HepG2 (cell line): Measurements from ENCODE around the gene C17orf58. TPM values are rescaled to one million over a fixed set of nuclear protein-coding genes. Genes with fewer than 3 reads are reported as not detected.

Experiments used
- ATAC-seq: fragments of 200-7000 bp; cut with Tn5 transposase; 3 replicates; pipeline ENCODE4 v1.9.1; 2020; ENCODE audit warnings: mild to moderate bottlenecking, moderate library complexity
- BruUV-seq: library from RNA; stranded (reverse); fragments of 400-500 nt; replicated peaks from 2 replicates; lab custom pipeline; 2021; lab: Mats Ljungman, UMichigan
- CTCF ChIA-PET: fragments of 300-600 bp; formaldehyde crosslinking; extraction: SDS; loops from one replicate; lab custom pipeline; 2021; ENCODE audit warnings: low total read pairs, inconsistent platforms, low intra/inter-chr PET ratio; lab: Yijun Ruan, JAX
- POLR2A ChIA-PET: fragments of 350-600 bp; sonication (Branson Sonifier 250); formaldehyde crosslinking; loops from one replicate; lab custom pipeline; 2020; ENCODE audit warnings: antibody characterized with exemption, inconsistent platforms; lab: Yijun Ruan, JAX
- DNase-seq: peaks from one replicate; pipeline ENCODE4 v3.0.0-alpha.2; 2015; ENCODE audit warnings: low spot score
- FAIRE-seq: peaks from 3 replicates; lab custom pipeline; 2011; peaks lifted over from hg19 to GRCh38; lab: Jason Lieb, UNC
- H2AFZ ChIP-seq: one replicate; pipeline ENCODE4 v1.6.1; 2011; ENCODE audit warnings: low read length, inconsistent platforms
- H3K27ac ChIP-seq: fragments of 300-600 bp; 3 replicates; pipeline ENCODE4 v1.8.0; 2011; ENCODE audit warnings: mixed run types, mild to moderate bottlenecking, mixed read lengths, low read length, inconsistent platforms; ENCODE audit not compliant: insufficient read depth; ENCODE audit errors: extremely low read length
- H3K27me3 ChIP-seq, 2 experiments: fragments of 200-600 bp in 1 of 2; 2 replicates in 1 of 2; 3 replicates in 1 of 2; pipeline versions ENCODE4 v1.6.0 to v1.8.0; 2011; ENCODE audit warnings: low read length in 2 of 2, mild to moderate bottlenecking in 2 of 2, moderate library complexity in 2 of 2, inconsistent platforms in 1 of 2; ENCODE audit not compliant: insufficient read depth in 2 of 2, control insufficient read depth in 1 of 2
- H3K36me3 ChIP-seq, 2 experiments: fragments of 200-600 bp in 1 of 2; replicated peaks in 1 of 2; 2 replicates in 1 of 2; 3 replicates in 1 of 2; pipeline versions ENCODE4 v1.5.1 to v1.8.0; 2011; ENCODE audit warnings: low read length in 2 of 2, inconsistent platforms in 1 of 2; ENCODE audit not compliant: insufficient read depth in 2 of 2, control insufficient read depth in 1 of 2
- H3K4me1 ChIP-seq: 2 replicates; pipeline ENCODE4 v1.5.1; 2012; ENCODE audit warnings: low read length, inconsistent platforms; ENCODE audit not compliant: insufficient read depth
- H3K4me2 ChIP-seq: 2 replicates; pipeline ENCODE4 v1.6.0; 2011; ENCODE audit warnings: low read depth, low read length, inconsistent platforms
- H3K4me3 ChIP-seq, 3 experiments: fragments of 200-600 bp in 1 of 3; sonication (generic), shearing (Covaris generic) in 1 of 3; replicated peaks in 1 of 3; 2 replicates each; pipeline ENCODE4 v1.5.1; 2011 to 2016; ENCODE audit warnings: low read length in 3 of 3, inconsistent platforms in 2 of 3, low read depth in 2 of 3, mild to moderate bottlenecking in 2 of 3, control low read depth in 1 of 3, mixed read lengths in 1 of 3; ENCODE audit not compliant: insufficient read depth in 1 of 3
- H3K79me2 ChIP-seq: one replicate; pipeline ENCODE4 v1.6.1; 2011; ENCODE audit warnings: low read length, inconsistent platforms; ENCODE audit not compliant: insufficient read depth
- H3K9ac ChIP-seq: 2 replicates; pipeline ENCODE4 v1.6.0; 2011; ENCODE audit warnings: mild to moderate bottlenecking, low read depth, low read length, inconsistent platforms; ENCODE audit not compliant: insufficient read depth
- H3K9me3 ChIP-seq: 2 replicates; pipeline ENCODE4 v1.5.1; 2012; ENCODE audit warnings: mild to moderate bottlenecking, low read length
- H4K20me1 ChIP-seq: 2 replicates; pipeline ENCODE4 v1.6.0; 2011; ENCODE audit warnings: inconsistent platforms, mild to moderate bottlenecking, low read length, moderate library complexity; ENCODE audit not compliant: insufficient read depth
- CREB1 ChIP-seq, 2 experiments: fragments of 450-650 bp in 1 of 2; IDR thresholded peaks; 2 replicates each; pipeline ENCODE4 v1.6.1; 2016 to 2017; ENCODE audit warnings: control low read depth in 1 of 2, mild to moderate bottlenecking in 1 of 2, missing compliant biosample characterization in 1 of 2, missing genetic modification characterization in 1 of 2
- CREM ChIP-seq, 2 experiments: sonication (generic) in 1 of 2; formaldehyde crosslinking in 1 of 2; IDR thresholded peaks; 2 replicates each; pipeline versions ENCODE4 v1.4.0 to v1.6.1; 2016 to 2020; ENCODE audit warnings: antibody characterized with exemption in 1 of 2, mild to moderate bottlenecking in 1 of 2, missing genetic modification reagents in 1 of 2
- FOXA1 ChIP-seq, 2 experiments: fragments of 450-650 bp in 1 of 2; sonication (generic) in 1 of 2; formaldehyde crosslinking in 1 of 2; IDR thresholded peaks; 2 replicates each; pipeline versions ENCODE4 v1.4.0 to v1.6.1; 2016 to 2020; ENCODE audit warnings: missing genetic modification reagents in 1 of 2
- JUNB ChIP-seq: sonication (generic); formaldehyde crosslinking; IDR thresholded peaks from 2 replicates; pipeline ENCODE4 v1.8.0; 2022; ENCODE audit warnings: missing genetic modification reagents, mild to moderate bottlenecking, borderline replicate concordance
- KLF13 ChIP-seq: sonication (generic); formaldehyde crosslinking; IDR thresholded peaks from 2 replicates; pipeline ENCODE4 v1.4.0; 2020; ENCODE audit warnings: mild to moderate bottlenecking, missing genetic modification reagents
- PPARG ChIP-seq: conservative IDR thresholded peaks from 2 replicates; pipeline ENCODE4 v1.6.1; 2016; ENCODE audit warnings: missing biosample characterization, missing genetic modification reagents
- ZNF337 ChIP-seq: sonication (generic); formaldehyde crosslinking; IDR thresholded peaks from 2 replicates; pipeline ENCODE4 v1.5.1; 2020; ENCODE audit warnings: missing genetic modification reagents, low read depth, mild to moderate bottlenecking, borderline replicate concordance
- ZNF614 ChIP-seq: IDR thresholded peaks from 2 replicates; pipeline ENCODE4 v1.6.1; 2018; ENCODE audit warnings: missing biosample characterization, missing genetic modification reagents, inconsistent platforms, borderline replicate concordance
- ZNF709 ChIP-seq: sonication (generic); formaldehyde crosslinking; IDR thresholded peaks from 2 replicates; pipeline ENCODE4 v1.5.0; 2020; ENCODE audit warnings: mild to moderate bottlenecking, missing genetic modification reagents
- ZNF737 ChIP-seq: sonication (generic); formaldehyde crosslinking; IDR thresholded peaks from 2 replicates; pipeline ENCODE4 v1.5.0; 2020; ENCODE audit warnings: missing genetic modification reagents, mild to moderate bottlenecking, borderline replicate concordance
- ZNF839 ChIP-seq: sonication (generic); formaldehyde crosslinking; IDR thresholded peaks from 2 replicates; pipeline ENCODE4 v1.4.0; 2020; ENCODE audit warnings: missing genetic modification reagents, mild to moderate bottlenecking, borderline replicate concordance
- ZSCAN12 ChIP-seq: sonication (generic); formaldehyde crosslinking; IDR thresholded peaks from 2 replicates; pipeline ENCODE4 v1.9.0; 2021; ENCODE audit warnings: mild to moderate bottlenecking, missing genetic modification reagents
- ZSCAN29 ChIP-seq: sonication (generic); formaldehyde crosslinking; conservative IDR thresholded peaks from 2 replicates; pipeline ENCODE4 v1.4.0; 2020; ENCODE audit warnings: mild to moderate bottlenecking, missing genetic modification reagents
- WGBS: methylation state at CpG from one replicate; pipeline ENCODE4 v1.1.6; 2017; ENCODE audit warnings: low lambda C conversion rate; 5-methylcytosine and 5-hydroxymethylcytosine counted together
- in situ Hi-C: cut with HindIII; loops from 2 replicates; pipeline ENCODE4 v1.10.0; 2017; ENCODE audit warnings: low pct_unique_long_range_greater_than_20kb; ENCODE audit not compliant: extremely low pct_ligation_motif_present
- intact Hi-C: fragments of 100-400 bp; cut with micrococcal nuclease; formaldehyde crosslinking; loops from one replicate; pipeline ENCODE4 v1.10.0; 2022; ENCODE audit not compliant: unreplicated experiment
- polyA plus RNA-seq, 8 experiments: library from polyadenylated mRNA; depleted of rRNA in 3 of 8; stranded (reverse) in 7 of 8; unstranded in 1 of 8; fragments of >200 nt; fragmentation: Illumina TruSeq in 4 of 8; extraction: Trizol in 4 of 8; gene quantifications; 2 replicates each; pipeline versions ENCODE4 v1.2.1 to v1.2.3, GENCODE V29; 2011 to 2016; ENCODE audit warnings: low read depth in 4 of 8, missing spikeins in 1 of 8, mixed read lengths in 1 of 8; ENCODE audit not compliant: insufficient read depth in 1 of 8
- total RNA-seq, 5 experiments: library from RNA; depleted of rRNA; stranded (reverse); fragments of >200 nt; fragmentation: Illumina TruSeq; extraction: Trizol; gene quantifications; 2 replicates each; pipeline ENCODE4 v1.2.3, GENCODE V29; 2016; ENCODE audit warnings: low read depth in 1 of 5
- TF ChIP-seq, protein P1 (sequence below): sonication (generic); formaldehyde crosslinking; conservative IDR thresholded peaks from 2 replicates; pipeline ENCODE4 v1.4.0; 2020; ENCODE audit warnings: mild to moderate bottlenecking, missing genetic modification reagents, moderate library complexity
- TF ChIP-seq, protein P2 (sequence below): sonication (generic); formaldehyde crosslinking; conservative IDR thresholded peaks from 2 replicates; pipeline ENCODE4 v1.8.0; 2022; ENCODE audit warnings: low read depth, missing genetic modification reagents
- TF ChIP-seq, protein P3 (sequence below): sonication (generic); formaldehyde crosslinking; IDR thresholded peaks from 2 replicates; pipeline ENCODE4 v1.8.1; 2022; ENCODE audit warnings: low read depth, mild to moderate bottlenecking, missing genetic modification reagents

The C17orf58 gene
- total and polyA plus RNA-seq, 2 of the 13 experiments (the other 11 are each of a cell fraction or from before 2014, with no cell fraction given): 15.6 to 15.8 TPM

DNA sequence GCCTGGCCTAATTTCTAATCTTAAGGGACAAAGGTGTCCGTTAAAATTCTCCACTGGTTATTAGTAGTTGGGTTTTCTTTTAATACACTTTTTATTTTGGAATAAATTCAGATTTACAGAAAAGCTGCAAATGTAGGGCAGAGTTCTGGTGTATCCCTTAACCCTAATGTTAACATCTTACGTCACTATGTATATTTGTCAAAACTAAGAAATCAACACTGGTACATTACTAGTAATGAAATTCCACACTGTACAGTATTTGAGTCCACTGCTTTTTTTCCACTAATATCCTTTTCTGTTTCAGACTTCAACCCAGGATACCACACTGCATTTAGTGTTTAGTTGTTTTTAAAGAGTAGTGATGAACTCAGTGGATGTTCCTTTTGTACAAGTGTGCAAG, 20.6 kb upstream of the C17orf58 start:
- H3K79me2 ChIP-seq: no peaks in the 10 kb centered on the region
- FAIRE-seq (no peak), DNase-seq (no peak), ATAC-seq (no peak)
- ChIA-PET POLR2A (no interaction called here), CTCF (no interaction called here)
- no peaks in the 10 kb centered on the region for H4K20me1 ChIP-seq
- peaks cover 0 to 5% of the 10 kb centered on the region in 2 experiments; a peak in 1 of 5 replicates for H3K27me3 ChIP-seq
- in situ Hi-C loops: no loop called here
- H3K4me3 ChIP-seq: peak overlapping the region in 1 of 3 experiments; percentile 57; a peak in 1 of 6 replicates
- intact Hi-C loops: no loop called here
- no TSS peak for BruUV-seq
- H3K4me1 ChIP-seq: peaks cover 54% of the 10 kb centered on the region
- H3K27ac ChIP-seq: no peak overlapping the region
- H3K9me3 ChIP-seq: no peaks in the 10 kb centered on the region
- 16% methylated on average over 2 of the region's 2 CpGs for WGBS
- H3K36me3 ChIP-seq: no peaks in the 10 kb centered on the region
- no peak overlapping the region for H3K9ac ChIP-seq
- no peak overlapping the region for H2AFZ ChIP-seq
- H3K4me2 ChIP-seq: peak overlapping the region; percentile 73; the same call in 1 of the 2 replicates
- TF ChIP-seq KLF13 (CRISPR knock-in tag) (no peak), ZSCAN29 (CRISPR knock-in tag) (0 out of 2 replicates have a peak, but pooled peaks have one; percentile 45), ZNF839 (no peak), ZNF737 (CRISPR knock-in tag) (no peak), ZNF709 (CRISPR knock-in tag) (no peak), CREM (IDR thresholded peaks at IDR 0.05) (peak; percentile 42; the same call in 1 of the 2 replicates), CREM (CRISPR knock-in tag; IDR thresholded peaks at IDR 0.05) (no peak), ZSCAN12 (CRISPR knock-in tag) (no peak), ZNF337 (CRISPR knock-in tag) (no peak), FOXA1 (IDR thresholded peaks at IDR 0.05) (no peak), FOXA1 (CRISPR knock-in tag; IDR thresholded peaks at IDR 0.05) (0 out of 2 replicates have a peak, but pooled peaks have one; percentile 8), ZNF614 (CRISPR knock-in tag) (no peak), CREB1 (IDR thresholded peaks at IDR 0.05) (peak; percentile 67; the same call in 1 of the 2 replicates), CREB1 (CRISPR knock-in tag; IDR thresholded peaks at IDR 0.05) (no peak), PPARG (CRISPR knock-in tag) (0 out of 2 replicates have a peak, but pooled peaks have one; percentile 35), JUNB (CRISPR knock-in tag) (no peak)
- TF ChIP-seq, protein P1, sequence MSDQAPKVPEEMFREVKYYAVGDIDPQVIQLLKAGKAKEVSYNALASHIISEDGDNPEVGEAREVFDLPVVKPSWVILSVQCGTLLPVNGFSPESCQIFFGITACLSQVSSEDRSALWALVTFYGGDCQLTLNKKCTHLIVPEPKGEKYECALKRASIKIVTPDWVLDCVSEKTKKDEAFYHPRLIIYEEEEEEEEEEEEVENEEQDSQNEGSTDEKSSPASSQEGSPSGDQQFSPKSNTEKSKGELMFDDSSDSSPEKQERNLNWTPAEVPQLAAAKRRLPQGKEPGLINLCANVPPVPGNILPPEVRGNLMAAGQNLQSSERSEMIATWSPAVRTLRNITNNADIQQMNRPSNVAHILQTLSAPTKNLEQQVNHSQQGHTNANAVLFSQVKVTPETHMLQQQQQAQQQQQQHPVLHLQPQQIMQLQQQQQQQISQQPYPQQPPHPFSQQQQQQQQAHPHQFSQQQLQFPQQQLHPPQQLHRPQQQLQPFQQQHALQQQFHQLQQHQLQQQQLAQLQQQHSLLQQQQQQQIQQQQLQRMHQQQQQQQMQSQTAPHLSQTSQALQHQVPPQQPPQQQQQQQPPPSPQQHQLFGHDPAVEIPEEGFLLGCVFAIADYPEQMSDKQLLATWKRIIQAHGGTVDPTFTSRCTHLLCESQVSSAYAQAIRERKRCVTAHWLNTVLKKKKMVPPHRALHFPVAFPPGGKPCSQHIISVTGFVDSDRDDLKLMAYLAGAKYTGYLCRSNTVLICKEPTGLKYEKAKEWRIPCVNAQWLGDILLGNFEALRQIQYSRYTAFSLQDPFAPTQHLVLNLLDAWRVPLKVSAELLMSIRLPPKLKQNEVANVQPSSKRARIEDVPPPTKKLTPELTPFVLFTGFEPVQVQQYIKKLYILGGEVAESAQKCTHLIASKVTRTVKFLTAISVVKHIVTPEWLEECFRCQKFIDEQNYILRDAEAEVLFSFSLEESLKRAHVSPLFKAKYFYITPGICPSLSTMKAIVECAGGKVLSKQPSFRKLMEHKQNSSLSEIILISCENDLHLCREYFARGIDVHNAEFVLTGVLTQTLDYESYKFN: 0 out of 2 replicates have a peak, but pooled peaks have one; percentile 35
- TF ChIP-seq, protein P2, sequence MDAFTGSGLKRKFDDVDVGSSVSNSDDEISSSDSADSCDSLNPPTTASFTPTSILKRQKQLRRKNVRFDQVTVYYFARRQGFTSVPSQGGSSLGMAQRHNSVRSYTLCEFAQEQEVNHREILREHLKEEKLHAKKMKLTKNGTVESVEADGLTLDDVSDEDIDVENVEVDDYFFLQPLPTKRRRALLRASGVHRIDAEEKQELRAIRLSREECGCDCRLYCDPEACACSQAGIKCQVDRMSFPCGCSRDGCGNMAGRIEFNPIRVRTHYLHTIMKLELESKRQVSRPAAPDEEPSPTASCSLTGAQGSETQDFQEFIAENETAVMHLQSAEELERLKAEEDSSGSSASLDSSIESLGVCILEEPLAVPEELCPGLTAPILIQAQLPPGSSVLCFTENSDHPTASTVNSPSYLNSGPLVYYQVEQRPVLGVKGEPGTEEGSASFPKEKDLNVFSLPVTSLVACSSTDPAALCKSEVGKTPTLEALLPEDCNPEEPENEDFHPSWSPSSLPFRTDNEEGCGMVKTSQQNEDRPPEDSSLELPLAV (CRISPR knock-in tag): no peak
- TF ChIP-seq, protein P3, sequence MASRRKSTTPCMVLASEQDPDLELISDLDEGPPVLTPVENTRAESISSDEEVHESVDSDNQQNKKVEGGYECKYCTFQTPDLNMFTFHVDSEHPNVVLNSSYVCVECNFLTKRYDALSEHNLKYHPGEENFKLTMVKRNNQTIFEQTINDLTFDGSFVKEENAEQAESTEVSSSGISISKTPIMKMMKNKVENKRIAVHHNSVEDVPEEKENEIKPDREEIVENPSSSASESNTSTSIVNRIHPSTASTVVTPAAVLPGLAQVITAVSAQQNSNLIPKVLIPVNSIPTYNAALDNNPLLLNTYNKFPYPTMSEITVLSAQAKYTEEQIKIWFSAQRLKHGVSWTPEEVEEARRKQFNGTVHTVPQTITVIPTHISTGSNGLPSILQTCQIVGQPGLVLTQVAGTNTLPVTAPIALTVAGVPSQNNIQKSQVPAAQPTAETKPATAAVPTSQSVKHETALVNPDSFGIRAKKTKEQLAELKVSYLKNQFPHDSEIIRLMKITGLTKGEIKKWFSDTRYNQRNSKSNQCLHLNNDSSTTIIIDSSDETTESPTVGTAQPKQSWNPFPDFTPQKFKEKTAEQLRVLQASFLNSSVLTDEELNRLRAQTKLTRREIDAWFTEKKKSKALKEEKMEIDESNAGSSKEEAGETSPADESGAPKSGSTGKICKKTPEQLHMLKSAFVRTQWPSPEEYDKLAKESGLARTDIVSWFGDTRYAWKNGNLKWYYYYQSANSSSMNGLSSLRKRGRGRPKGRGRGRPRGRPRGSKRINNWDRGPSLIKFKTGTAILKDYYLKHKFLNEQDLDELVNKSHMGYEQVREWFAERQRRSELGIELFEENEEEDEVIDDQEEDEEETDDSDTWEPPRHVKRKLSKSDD: no peak
